ENCODE data around the gene ARHGDIA.

GRCh38 chr17:81833160-81833920 is 37.8 kb downstream of the ARHGDIA start, which contains the start of gene MCRIP1:
- 0 out of 4 replicates have a peak, but pooled peaks of 1 of the 3 experiments have one; percentile 1 for TF ChIP-seq CTCF (IDR thresholded peaks at IDR 0.05; ENCODE audit: control extremely low read depth in 1 of 3, insufficient read depth in 1 of 3, low read depth in 1 of 3, low read length in 3 of 3)
- TF ChIP-seq KDM5A (IDR thresholded peaks at IDR 0.05; ENCODE audit: low read length), result no peak
- 0 out of 3 replicates have a peak, but pooled peaks of 1 of the 2 experiments have one; percentile 27 for TF ChIP-seq EP300 (IDR thresholded peaks at IDR 0.05; ENCODE audit: borderline replicate concordance in 1 of 2, low read depth in 2 of 2, low read length in 2 of 2)
- no peak for TF ChIP-seq RAD21 (IDR thresholded peaks at IDR 0.05 in 1 of 2, conservative IDR thresholded peaks at IDR 0.05 in 1 of 2; ENCODE audit: low read depth in 2 of 2, low read length in 2 of 2)
- TF ChIP-seq CBX8 (IDR thresholded peaks at IDR 0.05; ENCODE audit: borderline replicate concordance, low read depth, low read length), result no peak
- peak; percentile 30; the same call in 1 of the 2 replicates for TF ChIP-seq POLR2AphosphoS5 (IDR thresholded peaks at IDR 0.05; ENCODE audit: low read depth, low read length)
